Measurements from ENCODE around the gene LRMDA. TPM values are rescaled to one million over a fixed set of nuclear protein-coding genes. Genes with fewer than 3 reads are reported as not detected.

The LRMDA gene
- total and polyA plus RNA-seq, 2 of the 13 experiments (the other 11 are each of a cell fraction or from before 2014, with no cell fraction given) = 13.4 to 22.0 TPM

DNA sequence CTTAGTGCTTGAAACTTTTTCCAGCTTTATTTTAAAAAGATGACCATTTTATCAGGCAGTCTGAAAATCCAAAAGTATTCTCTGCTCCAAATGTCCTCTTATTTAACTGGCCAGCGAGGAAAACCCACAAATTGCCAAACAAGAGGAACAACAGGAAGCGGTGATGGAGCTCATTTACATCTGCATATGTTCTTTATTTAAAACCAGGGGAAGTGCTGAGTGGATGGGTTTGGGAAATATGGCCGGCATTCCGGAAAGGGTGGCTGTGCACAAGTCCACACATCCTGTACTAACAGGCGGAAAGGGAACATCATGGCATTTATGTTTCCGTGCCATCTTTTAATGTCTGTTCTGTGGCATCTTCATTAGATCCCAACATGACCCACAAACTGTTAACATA is 974.5 kb downstream of the LRMDA start:
- H3K27me3 ChIP-seq (ENCODE audit: control insufficient read depth in 1 of 2, insufficient read depth in 2 of 2, low read length in 2 of 2) = no peaks in the 10 kb centered on the region
- H3K79me2 ChIP-seq (ENCODE audit: insufficient read depth, low read length) = no peaks in the 10 kb centered on the region
- no peak overlapping the region for H3K27ac ChIP-seq (ENCODE audit: extremely low read length, insufficient read depth, low read length)
- no peak for ATAC-seq
- intact Hi-C loops (cut with micrococcal nuclease; ENCODE audit: unreplicated experiment) (no loop called here), in situ Hi-C loops (cut with HindIII; ENCODE audit: extremely low pct_ligation_motif_present, low pct_unique_long_range_greater_than_20kb) (no loop called here)
- no peak for DNase-seq (ENCODE audit: low spot score)
- ChIA-PET CTCF (ENCODE audit: low intra/inter-chr PET ratio, low total read pairs) (no interaction called here), POLR2A (no interaction called here)
- no peak overlapping the region for H3K4me3 ChIP-seq (replicated peaks in 1 of 3; ENCODE audit: insufficient read depth in 1 of 3, low read depth in 2 of 3, low read length in 3 of 3)
- no peak overlapping the region for H3K4me2 ChIP-seq (ENCODE audit: low read depth, low read length)
- WGBS (ENCODE audit: low lambda C conversion rate) = 93% methylated on average over 6 of the region's 6 CpGs
- no peak overlapping the region for H2AFZ ChIP-seq (ENCODE audit: low read length)
- no peaks in the 10 kb centered on the region for H3K4me1 ChIP-seq (ENCODE audit: insufficient read depth, low read length)
- FAIRE-seq = no peak
- H3K9ac ChIP-seq (ENCODE audit: insufficient read depth, low read depth, low read length) = no peak overlapping the region
- no peak for TF ChIP-seq TSC22D2 (CRISPR knock-in tag; IDR thresholded peaks at IDR 0.05; ENCODE audit: borderline replicate concordance)
- TF ChIP-seq, protein P1, sequence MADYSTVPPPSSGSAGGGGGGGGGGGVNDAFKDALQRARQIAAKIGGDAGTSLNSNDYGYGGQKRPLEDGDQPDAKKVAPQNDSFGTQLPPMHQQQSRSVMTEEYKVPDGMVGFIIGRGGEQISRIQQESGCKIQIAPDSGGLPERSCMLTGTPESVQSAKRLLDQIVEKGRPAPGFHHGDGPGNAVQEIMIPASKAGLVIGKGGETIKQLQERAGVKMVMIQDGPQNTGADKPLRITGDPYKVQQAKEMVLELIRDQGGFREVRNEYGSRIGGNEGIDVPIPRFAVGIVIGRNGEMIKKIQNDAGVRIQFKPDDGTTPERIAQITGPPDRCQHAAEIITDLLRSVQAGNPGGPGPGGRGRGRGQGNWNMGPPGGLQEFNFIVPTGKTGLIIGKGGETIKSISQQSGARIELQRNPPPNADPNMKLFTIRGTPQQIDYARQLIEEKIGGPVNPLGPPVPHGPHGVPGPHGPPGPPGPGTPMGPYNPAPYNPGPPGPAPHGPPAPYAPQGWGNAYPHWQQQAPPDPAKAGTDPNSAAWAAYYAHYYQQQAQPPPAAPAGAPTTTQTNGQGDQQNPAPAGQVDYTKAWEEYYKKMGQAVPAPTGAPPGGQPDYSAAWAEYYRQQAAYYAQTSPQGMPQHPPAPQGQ (CRISPR knock-in tag; IDR thresholded peaks at IDR 0.05; ENCODE audit: borderline replicate concordance) = no peak
- TF ChIP-seq ZNF570 (CRISPR knock-in tag; IDR thresholded peaks at IDR 0.05; ENCODE audit: borderline replicate concordance) = no peak
- TF ChIP-seq NCOR1 (IDR thresholded peaks at IDR 0.05; ENCODE audit: borderline replicate concordance, low read length) = no peak
- H4K20me1 ChIP-seq (ENCODE audit: insufficient read depth, low read length) = no peaks in the 10 kb centered on the region
- no peaks in the 10 kb centered on the region for H3K9me3 ChIP-seq (ENCODE audit: low read length)
- no peaks in the 10 kb centered on the region for H3K36me3 ChIP-seq (replicated peaks in 1 of 2; ENCODE audit: control insufficient read depth in 1 of 2, insufficient read depth in 2 of 2, low read length in 2 of 2)
- no TSS peak for BruUV-seq (replicated peaks)

DNA sequence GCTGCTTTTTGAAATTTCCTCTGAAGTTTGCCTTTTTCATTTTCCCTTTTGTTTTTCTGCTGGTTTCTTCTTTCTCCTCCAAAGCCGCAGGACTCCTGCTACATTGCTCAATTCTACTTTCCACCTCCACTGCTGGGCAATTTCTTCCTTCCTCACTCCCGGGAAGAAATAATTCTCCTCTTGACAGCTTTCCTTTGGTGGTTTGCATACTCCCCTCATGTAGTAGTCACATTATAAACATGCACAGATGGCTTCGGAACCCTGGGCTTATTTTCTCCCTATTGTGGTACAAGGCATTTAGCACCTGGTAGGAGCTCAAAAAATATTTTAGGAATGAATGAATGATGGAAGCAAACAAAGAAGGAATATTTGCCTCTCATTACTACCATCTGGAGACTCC is 977.2 kb downstream of the LRMDA start:
- ChIA-PET CTCF (ENCODE audit: low intra/inter-chr PET ratio, low total read pairs) (no interaction called here), POLR2A (no interaction called here)
- H3K27me3 ChIP-seq (ENCODE audit: control insufficient read depth in 1 of 2, insufficient read depth in 2 of 2, low read length in 2 of 2) = no peaks in the 10 kb centered on the region
- ATAC-seq (no peak), DNase-seq (ENCODE audit: low spot score) (no peak), FAIRE-seq (no peak)
- H3K9ac ChIP-seq (ENCODE audit: insufficient read depth, low read depth, low read length) = no peak overlapping the region
- intact Hi-C loops (cut with micrococcal nuclease; ENCODE audit: unreplicated experiment) (no loop called here), in situ Hi-C loops (cut with HindIII; ENCODE audit: extremely low pct_ligation_motif_present, low pct_unique_long_range_greater_than_20kb) (no loop called here)
- H3K79me2 ChIP-seq (ENCODE audit: insufficient read depth, low read length) = no peaks in the 10 kb centered on the region
- H3K27ac ChIP-seq (ENCODE audit: extremely low read length, insufficient read depth, low read length) = no peak overlapping the region
- no peak overlapping the region for H2AFZ ChIP-seq (ENCODE audit: low read length)
- H3K9me3 ChIP-seq (ENCODE audit: low read length) = no peaks in the 10 kb centered on the region
- no peaks in the 10 kb centered on the region for H4K20me1 ChIP-seq (ENCODE audit: insufficient read depth, low read length)
- WGBS (ENCODE audit: low lambda C conversion rate) = 82% methylated on average over 3 of the region's 3 CpGs
- no peak overlapping the region for H3K4me2 ChIP-seq (ENCODE audit: low read depth, low read length)
- H3K4me3 ChIP-seq (replicated peaks in 1 of 3; ENCODE audit: insufficient read depth in 1 of 3, low read depth in 2 of 3, low read length in 3 of 3) = no peak overlapping the region
- no peaks in the 10 kb centered on the region for H3K4me1 ChIP-seq (ENCODE audit: insufficient read depth, low read length)
- no TSS peak for BruUV-seq (replicated peaks)
- H3K36me3 ChIP-seq (replicated peaks in 1 of 2; ENCODE audit: control insufficient read depth in 1 of 2, insufficient read depth in 2 of 2, low read length in 2 of 2) = no peaks in the 10 kb centered on the region
- TF ChIP-seq ZFP36 (IDR thresholded peaks at IDR 0.05; ENCODE audit: borderline replicate concordance, low read depth, low read length, partially characterized antibody) (no peak), GATAD1 (CRISPR knock-in tag; IDR thresholded peaks at IDR 0.05) (no peak)
- TF ChIP-seq, protein P2, sequence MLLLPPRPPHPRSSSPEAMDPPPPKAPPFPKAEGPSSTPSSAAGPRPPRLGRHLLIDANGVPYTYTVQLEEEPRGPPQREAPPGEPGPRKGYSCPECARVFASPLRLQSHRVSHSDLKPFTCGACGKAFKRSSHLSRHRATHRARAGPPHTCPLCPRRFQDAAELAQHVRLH (CRISPR knock-in tag; IDR thresholded peaks at IDR 0.05; ENCODE audit: borderline replicate concordance, low read depth) = no peak

Data from HepG2 (cell line).